ENCODE data around the gene HECTD4. TPM values are rescaled to one million over a fixed set of nuclear protein-coding genes. Genes with fewer than 3 reads are reported as not detected.

The HECTD4 gene
- total and polyA plus RNA-seq, 2 of the 4 experiments (the other 2 are of a cell fraction), result 12.9 to 13.0 TPM

- no peak overlapping the region for H2AFZ ChIP-seq (replicated peaks; ENCODE audit: low read length, poor library complexity)
- no peak overlapping the region for H2AK5ac ChIP-seq (ENCODE audit: low read depth, low read length)
- H3K9ac ChIP-seq (ENCODE audit: low read depth, low read length), result no peak overlapping the region
- H3K9me3 ChIP-seq (ENCODE audit: control insufficient read depth, insufficient read depth, low read length), result peaks cover 6% of the 10 kb centered on the region
- CTCF ChIA-PET, result interaction anchor here (1.2 kb wide), 1 partner anchor 11 kb away, joined by 4 read pairs; no protein-coding TSS in a partner anchor
- TF ChIP-seq MAFK (IDR thresholded peaks at IDR 0.05; ENCODE audit: low read depth, low read length) (no peak), BHLHE40 (IDR thresholded peaks at IDR 0.05; ENCODE audit: low read depth, low read length) (no peak), RAD21 (IDR thresholded peaks at IDR 0.05; ENCODE audit: low read length) (no peak), CTCF (conservative IDR thresholded peaks at IDR 0.05; ENCODE audit: low read depth, low read length) (no peak), MAZ (IDR thresholded peaks at IDR 0.05; ENCODE audit: borderline replicate concordance, low read depth, low read length) (no peak), POLR2A (IDR thresholded peaks at IDR 0.05; ENCODE audit: low read depth, low read length) (no peak), RCOR1 (IDR thresholded peaks at IDR 0.05; ENCODE audit: insufficient replicate concordance, low read length) (no peak), ELK1 (IDR thresholded peaks at IDR 0.05; ENCODE audit: borderline replicate concordance, low read depth, low read length) (no peak), NFE2L2 (IDR thresholded peaks at IDR 0.05; ENCODE audit: low read depth, low read length) (no peak), SMC3 (IDR thresholded peaks at IDR 0.05; ENCODE audit: low read depth, low read length) (no peak), CHD1 (IDR thresholded peaks at IDR 0.05; ENCODE audit: low read depth, low read length) (no peak), CEBPB (IDR thresholded peaks at IDR 0.05; ENCODE audit: low read depth, low read length) (no peak), MXI1 (IDR thresholded peaks at IDR 0.05; ENCODE audit: borderline replicate concordance, low read depth, low read length) (no peak), FOS (IDR thresholded peaks at IDR 0.05; ENCODE audit: low read depth, low read length) (no peak)
- TF ChIP-seq, protein P1, sequence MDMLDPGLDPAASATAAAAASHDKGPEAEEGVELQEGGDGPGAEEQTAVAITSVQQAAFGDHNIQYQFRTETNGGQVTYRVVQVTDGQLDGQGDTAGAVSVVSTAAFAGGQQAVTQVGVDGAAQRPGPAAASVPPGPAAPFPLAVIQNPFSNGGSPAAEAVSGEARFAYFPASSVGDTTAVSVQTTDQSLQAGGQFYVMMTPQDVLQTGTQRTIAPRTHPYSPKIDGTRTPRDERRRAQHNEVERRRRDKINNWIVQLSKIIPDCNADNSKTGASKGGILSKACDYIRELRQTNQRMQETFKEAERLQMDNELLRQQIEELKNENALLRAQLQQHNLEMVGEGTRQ (IDR thresholded peaks at IDR 0.05; ENCODE audit: low read depth, low read length), result no peak
- H2BK5ac ChIP-seq (ENCODE audit: low read depth, low read length, poor library complexity, severe bottlenecking), result no peak overlapping the region
- in situ Hi-C loops (cut with MboI; ENCODE audit: low sequenced_read_pairs), result no loop called here
- no peak overlapping the region for H3K18ac ChIP-seq (ENCODE audit: low read depth, low read length)
- no peak overlapping the region for H3K4me2 ChIP-seq (ENCODE audit: low read depth, low read length)
- H3K56ac ChIP-seq (ENCODE audit: extremely low read depth, insufficient read depth, low read length), result no peak overlapping the region
- no peak overlapping the region for H2AK9ac ChIP-seq (replicated peaks; ENCODE audit: low read depth, low read length, poor library complexity)
- H4K91ac ChIP-seq (ENCODE audit: insufficient read depth, low read depth, low read length), result no peak overlapping the region
- intact Hi-C loops (cut with micrococcal nuclease), result no loop called here
- dilution Hi-C loops (cut with HindIII; ENCODE audit: low sequenced_read_pairs, unreplicated experiment), result no loop called here
- H3K4ac ChIP-seq (ENCODE audit: low read depth, low read length), result no peak overlapping the region
- H3K27ac ChIP-seq (ENCODE audit: insufficient read depth, low read length), result no peak overlapping the region
- no peak overlapping the region for H3K14ac ChIP-seq (replicated peaks; ENCODE audit: low read depth, low read length)
- H2BK120ac ChIP-seq (ENCODE audit: low read depth, low read length), result no peak overlapping the region
- H3K4me3 ChIP-seq (ENCODE audit: insufficient read depth, low read depth, low read length), result no peak overlapping the region
- H3K27me3 ChIP-seq (ENCODE audit: control insufficient read depth, insufficient read depth, low read length), result no peaks in the 10 kb centered on the region
- no peak overlapping the region for H2BK15ac ChIP-seq (ENCODE audit: low read depth, low read length)
- H4K20me1 ChIP-seq (ENCODE audit: insufficient read depth, low read length), result no peaks in the 10 kb centered on the region
- no peak overlapping the region for H2BK20ac ChIP-seq (ENCODE audit: low read depth, low read length)
- no peaks in the 10 kb centered on the region for H3K9me1 ChIP-seq (ENCODE audit: insufficient read depth, low read length)
- no peak overlapping the region for H4K5ac ChIP-seq (ENCODE audit: low read depth, low read length)
- peaks cover 52% of the 10 kb centered on the region for H3K36me3 ChIP-seq (ENCODE audit: control insufficient read depth, insufficient read depth, low read length)
- H3K23ac ChIP-seq (ENCODE audit: low read depth, low read length), result no peak overlapping the region
- POLR2A ChIA-PET (ENCODE audit: unreplicated experiment), result no interaction called here
- H3K79me1 ChIP-seq (ENCODE audit: low read depth in 1 of 2, low read length in 2 of 2), result no peaks in the 10 kb centered on the region; a peak in 2 of 4 replicates
- no TSS peak for BruUV-seq (replicated peaks)
- no peak for DNase-seq
- WGBS, 2 experiments (ENCODE audit: extremely low coverage in 2 of 2, insufficient read length in 1 of 2), result no CpG with 5 or more reads among the region's 6 CpGs
- no peak overlapping the region for H4K8ac ChIP-seq (ENCODE audit: low read depth in 2 of 2, low read length in 2 of 2)
- no peaks in the 10 kb centered on the region for H3K4me1 ChIP-seq (ENCODE audit: control insufficient read depth, insufficient read depth, low read length)
- ATAC-seq (ENCODE audit: low read depth), result no peak
Observed at GRCh38 chr12:112159146-112159541, 223.1 kb downstream of the HECTD4 start.

Measured in IMR-90 (cell line).